ENCODE data around the gene MVK.

DNA sequence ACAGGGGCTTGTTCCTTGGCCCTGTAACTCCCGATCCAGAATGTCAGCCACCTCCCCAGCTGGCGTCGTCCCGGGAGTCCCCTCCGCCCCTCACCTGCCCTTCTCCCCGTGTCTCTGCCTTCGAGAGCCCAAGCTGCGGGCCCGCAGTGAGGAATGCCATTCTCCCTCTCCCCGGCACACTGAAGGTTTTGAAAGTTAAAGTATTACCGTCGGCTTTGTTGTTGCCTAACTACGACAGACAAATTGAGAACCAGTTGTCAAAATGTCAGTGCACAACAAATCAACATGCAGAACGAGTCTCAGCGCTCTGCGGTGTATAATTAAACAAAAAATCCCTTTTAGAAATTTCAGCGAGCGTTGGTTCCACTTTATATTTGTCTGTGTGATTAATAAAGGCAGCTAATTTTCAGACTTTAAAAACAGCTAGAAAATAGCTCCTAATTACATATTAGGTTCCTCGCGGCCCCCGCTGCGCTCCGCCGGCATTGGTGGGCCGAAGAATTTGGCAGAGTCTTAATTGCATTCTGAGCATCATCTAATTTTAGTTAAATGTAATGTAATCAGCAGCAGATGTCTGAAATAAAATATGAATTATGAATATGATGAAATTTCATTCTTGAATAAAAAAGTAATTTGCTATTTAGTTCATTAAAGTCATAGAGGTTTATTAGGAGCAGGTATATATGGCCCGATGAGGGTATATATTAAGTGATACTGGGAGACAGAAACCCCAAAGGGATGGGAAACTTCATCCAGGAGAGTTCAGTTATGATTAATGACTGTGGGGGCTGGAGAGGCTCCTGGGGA is 40.3 kb downstream of the MVK start:
- no peak for TF ChIP-seq POLR2A (IDR thresholded peaks at IDR 0.05)
- TF ChIP-seq, protein P1, sequence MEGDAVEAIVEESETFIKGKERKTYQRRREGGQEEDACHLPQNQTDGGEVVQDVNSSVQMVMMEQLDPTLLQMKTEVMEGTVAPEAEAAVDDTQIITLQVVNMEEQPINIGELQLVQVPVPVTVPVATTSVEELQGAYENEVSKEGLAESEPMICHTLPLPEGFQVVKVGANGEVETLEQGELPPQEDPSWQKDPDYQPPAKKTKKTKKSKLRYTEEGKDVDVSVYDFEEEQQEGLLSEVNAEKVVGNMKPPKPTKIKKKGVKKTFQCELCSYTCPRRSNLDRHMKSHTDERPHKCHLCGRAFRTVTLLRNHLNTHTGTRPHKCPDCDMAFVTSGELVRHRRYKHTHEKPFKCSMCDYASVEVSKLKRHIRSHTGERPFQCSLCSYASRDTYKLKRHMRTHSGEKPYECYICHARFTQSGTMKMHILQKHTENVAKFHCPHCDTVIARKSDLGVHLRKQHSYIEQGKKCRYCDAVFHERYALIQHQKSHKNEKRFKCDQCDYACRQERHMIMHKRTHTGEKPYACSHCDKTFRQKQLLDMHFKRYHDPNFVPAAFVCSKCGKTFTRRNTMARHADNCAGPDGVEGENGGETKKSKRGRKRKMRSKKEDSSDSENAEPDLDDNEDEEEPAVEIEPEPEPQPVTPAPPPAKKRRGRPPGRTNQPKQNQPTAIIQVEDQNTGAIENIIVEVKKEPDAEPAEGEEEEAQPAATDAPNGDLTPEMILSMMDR (IDR thresholded peaks at IDR 0.05) = no peak
